Measurements from ENCODE around the gene UNC45B. TPM values are rescaled to one million over a fixed set of nuclear protein-coding genes. Genes with fewer than 3 reads are reported as not detected.

Gene UNC45B
- total RNA-seq, 4 donors from 2014 or later = 0.14 TPM; not detected in 3

DNA sequence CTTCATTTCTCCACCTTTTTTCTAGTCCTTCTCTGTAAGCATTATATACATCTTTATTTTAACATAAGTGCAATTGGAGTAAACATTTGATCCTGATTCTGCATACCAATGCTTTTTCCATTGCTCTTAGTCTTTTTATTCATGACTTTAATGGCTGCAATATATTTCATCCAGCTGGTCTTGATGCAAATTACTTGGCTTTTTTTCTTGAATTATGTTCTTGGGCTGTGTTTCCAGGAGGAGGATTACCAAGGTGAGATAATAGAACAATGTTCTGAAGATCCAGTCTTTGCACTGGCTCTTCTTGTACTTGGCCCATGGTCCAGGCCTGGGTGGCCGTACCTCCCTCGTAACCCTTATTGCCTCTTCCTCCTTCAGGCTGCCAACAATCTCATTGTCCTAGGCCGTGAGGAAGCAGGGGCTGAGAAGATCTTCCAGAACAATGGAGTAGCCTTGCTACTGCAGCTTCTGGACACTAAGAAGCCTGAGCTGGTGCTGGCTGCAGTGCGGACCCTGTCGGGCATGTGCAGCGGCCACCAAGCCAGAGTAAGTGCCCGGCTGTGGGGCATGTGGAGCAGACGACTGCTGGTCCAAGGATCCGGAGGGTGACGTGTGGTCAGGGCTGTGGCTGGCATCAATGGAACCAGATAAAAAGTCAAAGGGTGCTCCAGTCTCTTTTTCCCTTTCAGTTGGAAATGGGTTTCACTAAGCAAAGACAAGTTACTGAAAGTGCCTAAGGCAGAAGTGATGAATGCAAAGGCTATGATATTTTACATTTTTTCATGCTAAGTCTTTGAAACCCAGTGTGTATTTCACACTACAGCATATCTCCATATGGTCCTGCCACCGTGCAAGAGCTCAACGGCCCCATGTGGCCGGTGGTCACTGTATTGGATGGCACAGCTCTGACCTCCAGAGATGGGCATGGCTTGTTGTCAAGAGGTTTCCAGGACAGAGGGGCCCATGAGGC lies 6.9 kb downstream of the UNC45B start:
- no peak overlapping the region for H3K27ac ChIP-seq

DNA sequence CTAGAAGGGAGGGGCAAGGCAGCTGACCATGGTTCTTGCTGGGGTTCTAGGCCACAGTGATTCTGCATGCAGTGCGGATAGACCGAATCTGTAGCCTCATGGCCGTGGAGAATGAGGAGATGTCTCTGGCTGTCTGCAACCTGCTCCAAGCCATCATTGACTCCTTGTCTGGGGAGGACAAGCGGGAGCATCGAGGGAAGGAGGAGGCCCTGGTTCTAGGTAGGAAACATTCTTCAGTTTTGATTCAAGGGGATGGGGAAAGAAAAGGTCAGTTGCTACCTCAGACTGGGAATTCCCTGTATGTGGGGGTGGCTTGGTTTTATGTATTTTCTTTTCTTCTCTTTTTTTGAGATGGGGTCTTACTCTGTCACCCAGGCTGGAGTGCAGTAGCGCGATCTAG lies 7.6 kb downstream of the UNC45B start:
- no peaks in the 10 kb centered on the region for H3K4me1 ChIP-seq
- no peak for DNase-seq
- H3K4me3 ChIP-seq = no peak overlapping the region
- WGBS, 2 donors (ENCODE audit: low coverage in 1 of 2) = 93% methylated on average over 2 to 7 of the region's 7 CpGs
- TF ChIP-seq, protein P1, sequence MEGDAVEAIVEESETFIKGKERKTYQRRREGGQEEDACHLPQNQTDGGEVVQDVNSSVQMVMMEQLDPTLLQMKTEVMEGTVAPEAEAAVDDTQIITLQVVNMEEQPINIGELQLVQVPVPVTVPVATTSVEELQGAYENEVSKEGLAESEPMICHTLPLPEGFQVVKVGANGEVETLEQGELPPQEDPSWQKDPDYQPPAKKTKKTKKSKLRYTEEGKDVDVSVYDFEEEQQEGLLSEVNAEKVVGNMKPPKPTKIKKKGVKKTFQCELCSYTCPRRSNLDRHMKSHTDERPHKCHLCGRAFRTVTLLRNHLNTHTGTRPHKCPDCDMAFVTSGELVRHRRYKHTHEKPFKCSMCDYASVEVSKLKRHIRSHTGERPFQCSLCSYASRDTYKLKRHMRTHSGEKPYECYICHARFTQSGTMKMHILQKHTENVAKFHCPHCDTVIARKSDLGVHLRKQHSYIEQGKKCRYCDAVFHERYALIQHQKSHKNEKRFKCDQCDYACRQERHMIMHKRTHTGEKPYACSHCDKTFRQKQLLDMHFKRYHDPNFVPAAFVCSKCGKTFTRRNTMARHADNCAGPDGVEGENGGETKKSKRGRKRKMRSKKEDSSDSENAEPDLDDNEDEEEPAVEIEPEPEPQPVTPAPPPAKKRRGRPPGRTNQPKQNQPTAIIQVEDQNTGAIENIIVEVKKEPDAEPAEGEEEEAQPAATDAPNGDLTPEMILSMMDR (IDR thresholded peaks at IDR 0.05) = no peak
- in situ Hi-C loops (cut with MboI; ENCODE audit: low pct_ligation_motif_present in 1 of 4, low pct_unique_long_range_greater_than_20kb in 1 of 4, low sequenced_read_pairs in 3 of 4) (loop anchor here in 2 of 4 donors (25.0 kb wide), 2 partner anchors 382 to 582 kb away; partner anchors contain the start of genes RASL10B (in 1 of the 2) and SLFN12L (in 1 of the 2)), intact Hi-C loops (cut with DNase I; ENCODE audit: low total_unique reads) (no loop called here)
- H3K27me3 ChIP-seq = no peaks in the 10 kb centered on the region
- H3K9me3 ChIP-seq = no peaks in the 10 kb centered on the region
- no peak overlapping the region for H3K27ac ChIP-seq
- no peaks in the 10 kb centered on the region for H3K36me3 ChIP-seq

More for the DNA sequence above, 6.9 kb downstream of the UNC45B start:
- 80 to 87% methylated on average over 2 to 13 of the region's 13 CpGs for WGBS, 2 donors (ENCODE audit: low coverage in 1 of 2)
- Histone ChIP-seq H3K9me3 (no peaks in the 10 kb centered on the region), H3K36me3 (no peaks in the 10 kb centered on the region), H3K27me3 (no peaks in the 10 kb centered on the region), H3K4me3 (no peak overlapping the region), H3K4me1 (no peaks in the 10 kb centered on the region)
- TF ChIP-seq POLR2AphosphoS5 (IDR thresholded peaks at IDR 0.05) (no peak), EP300 (IDR thresholded peaks at IDR 0.05; ENCODE audit: low read depth) (no peak), POLR2A (IDR thresholded peaks at IDR 0.05) (no peak)
- TF ChIP-seq, protein P1 (IDR thresholded peaks at IDR 0.05) = no peak
- intact Hi-C loops (cut with DNase I; ENCODE audit: low total_unique reads) (no loop called here), in situ Hi-C loops (cut with MboI; ENCODE audit: low pct_ligation_motif_present in 1 of 4, low pct_unique_long_range_greater_than_20kb in 1 of 4, low sequenced_read_pairs in 3 of 4) (loop anchor here in 2 of 4 donors (25.0 kb wide), 2 partner anchors 383 to 583 kb away; partner anchors contain the start of genes RASL10B (in 1 of the 2) and SLFN12L (in 1 of the 2))
- DNase-seq = no peak

DNA sequence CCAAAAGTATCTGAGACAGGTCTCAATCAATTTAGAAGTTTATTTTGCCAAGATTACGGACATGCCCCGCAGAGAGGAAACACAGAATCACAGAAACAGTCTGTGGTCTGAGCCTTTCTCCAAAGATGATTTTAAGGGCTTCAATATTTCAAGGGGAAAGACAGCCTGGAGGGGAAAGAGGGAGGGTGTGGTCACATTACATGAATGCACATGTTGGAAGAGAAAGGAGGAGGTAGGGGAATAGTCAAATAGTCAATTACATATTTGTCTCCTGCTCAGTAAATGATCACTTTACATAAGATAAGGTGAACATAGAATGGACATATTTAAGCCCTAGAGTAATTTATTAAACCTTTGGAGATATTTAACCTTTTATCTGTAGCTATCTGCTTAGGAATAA lies 12.3 kb downstream of the UNC45B start:
- Histone ChIP-seq H3K27ac (no peak overlapping the region), H3K4me3 (no peak overlapping the region), H3K9me3 (no peaks in the 10 kb centered on the region), H3K27me3 (no peaks in the 10 kb centered on the region), H3K4me1 (no peaks in the 10 kb centered on the region), H3K36me3 (no peaks in the 10 kb centered on the region)
- intact Hi-C loops (cut with DNase I; ENCODE audit: low total_unique reads) = no loop called here
- in situ Hi-C loops (cut with MboI; ENCODE audit: low pct_ligation_motif_present in 1 of 4, low pct_unique_long_range_greater_than_20kb in 1 of 4, low sequenced_read_pairs in 3 of 4) = loop anchor here in 3 of 4 donors (10.0 to 25.0 kb wide), 3 partner anchors 375 to 577 kb away; partner anchors contain the start of genes SLFN12L (in 3 of the 3) and RASL10B (in 1 of the 3)
- 82% methylated on average over 2 of the region's 2 CpGs; no CpG with 5 or more reads in 1 of the 2 donors for WGBS, 2 donors (ENCODE audit: low coverage in 1 of 2)
- TF ChIP-seq POLR2AphosphoS5 (IDR thresholded peaks at IDR 0.05) = no peak
- TF ChIP-seq, protein P1 (IDR thresholded peaks at IDR 0.05) = no peak
- no peak for TF ChIP-seq POLR2A (IDR thresholded peaks at IDR 0.05)
- TF ChIP-seq EP300 (IDR thresholded peaks at IDR 0.05; ENCODE audit: low read depth) = no peak
- no peak for DNase-seq
